HL-60/S4 (cell line): ENCODE data around the gene ZNF425.
"Not testable (repeated sequence)": the region's sequence is repeated elsewhere in the genome, so short reads cannot be mapped to it uniquely, and the experiment has no call there.

ENCODE experiments used
- in situ Hi-C: fragments of 300-500 bp; cut with MboI; formaldehyde crosslinking; loops from 2 replicates; pipeline ENCODE4 v1.14.3; 2022; ENCODE audit warnings: low sequenced_read_pairs

The ZNF425 gene

DNA sequence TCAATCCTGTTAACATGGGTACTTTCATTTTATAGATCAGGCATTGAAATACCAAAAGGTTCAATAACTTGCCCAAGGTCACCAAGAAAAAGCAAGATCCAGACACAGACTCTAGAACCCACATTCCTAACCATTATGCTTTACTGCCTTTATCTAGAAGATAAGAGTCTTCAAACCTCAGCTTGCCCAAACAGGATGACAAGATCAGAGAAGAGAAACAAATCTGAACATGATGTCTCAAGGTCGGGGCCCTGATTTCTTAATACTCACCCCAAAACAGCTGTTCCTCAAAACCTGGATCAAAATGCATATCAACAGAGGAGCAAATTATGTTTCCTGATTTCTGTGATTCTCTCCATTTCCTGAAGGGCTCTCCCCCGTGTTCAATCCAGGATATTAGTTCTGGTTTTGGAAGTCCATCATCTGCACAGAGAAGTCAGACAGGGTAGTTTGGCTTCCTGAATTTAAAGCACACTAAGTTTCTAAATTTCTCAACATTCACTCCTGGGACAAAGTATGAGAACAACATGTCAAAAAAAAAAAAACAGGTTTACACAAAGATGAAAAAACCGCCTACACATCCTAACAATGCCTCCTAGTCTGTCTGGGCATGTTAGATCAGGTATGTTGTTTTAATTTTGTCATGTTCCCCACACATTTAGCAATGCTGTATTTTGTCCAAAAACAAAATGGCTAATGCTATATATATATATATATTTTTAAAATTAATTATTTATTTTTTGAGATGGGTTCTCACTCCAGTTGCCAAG is 51.8 kb downstream of the ZNF425 start:
- in situ Hi-C loops = no loop called here

DNA sequence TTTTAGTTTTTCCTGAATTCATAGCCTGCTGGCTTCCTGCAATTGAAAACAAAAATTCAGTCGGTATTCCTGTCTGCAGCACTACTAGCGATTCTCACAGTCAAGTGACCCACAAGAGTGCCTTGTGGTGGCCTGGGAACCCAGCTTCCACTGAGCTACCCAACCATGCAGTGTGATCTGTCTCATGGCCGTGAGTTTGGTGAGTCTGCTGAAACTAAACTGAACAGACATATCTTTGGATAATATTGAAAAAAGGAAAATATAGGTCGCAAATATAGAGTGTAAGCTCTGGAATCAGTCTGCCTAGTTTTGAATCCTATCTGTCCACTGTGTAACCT is 53.7 kb downstream of the ZNF425 start:
- in situ Hi-C loops = no loop called here

DNA sequence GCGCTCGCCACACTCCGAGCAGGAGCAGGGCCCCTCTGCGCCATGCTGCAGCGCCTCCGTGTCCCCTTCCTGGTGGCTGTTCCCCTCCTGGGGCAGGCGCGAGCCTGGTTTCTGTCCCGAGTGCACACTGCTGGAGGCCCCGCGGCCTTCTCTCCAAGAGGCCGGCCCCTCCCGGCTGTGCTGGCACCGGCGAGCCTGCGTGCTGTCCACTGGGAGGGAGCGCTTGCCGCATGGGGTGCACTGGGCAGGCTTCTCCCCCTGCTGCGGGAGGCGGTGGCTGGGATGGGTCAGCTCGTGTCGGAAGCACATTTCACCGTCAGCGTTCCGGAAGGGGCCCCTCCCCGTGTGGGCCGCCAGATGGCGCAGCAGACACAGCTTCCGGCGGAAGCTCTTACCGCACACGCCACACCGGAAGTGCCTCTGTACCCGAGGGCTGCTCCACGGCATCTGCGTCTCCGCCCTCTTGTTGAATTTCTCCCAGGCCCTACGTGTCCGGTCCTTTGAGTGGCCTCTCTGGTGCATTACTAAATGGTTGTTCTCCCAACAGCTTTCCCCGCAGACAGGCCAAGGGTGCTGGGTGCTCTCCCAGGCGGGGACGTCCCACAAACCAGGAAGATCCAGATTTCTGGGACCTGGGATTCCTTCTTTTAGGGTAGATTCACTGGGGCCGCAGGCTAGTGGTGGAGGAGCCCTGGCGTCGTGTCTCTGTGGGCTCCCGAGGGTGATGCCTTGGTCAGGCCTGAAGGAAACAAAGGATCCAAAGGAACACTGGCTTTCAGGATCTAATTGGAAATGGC is 54.3 kb downstream of the ZNF425 start:
- in situ Hi-C loops = no loop called here

DNA sequence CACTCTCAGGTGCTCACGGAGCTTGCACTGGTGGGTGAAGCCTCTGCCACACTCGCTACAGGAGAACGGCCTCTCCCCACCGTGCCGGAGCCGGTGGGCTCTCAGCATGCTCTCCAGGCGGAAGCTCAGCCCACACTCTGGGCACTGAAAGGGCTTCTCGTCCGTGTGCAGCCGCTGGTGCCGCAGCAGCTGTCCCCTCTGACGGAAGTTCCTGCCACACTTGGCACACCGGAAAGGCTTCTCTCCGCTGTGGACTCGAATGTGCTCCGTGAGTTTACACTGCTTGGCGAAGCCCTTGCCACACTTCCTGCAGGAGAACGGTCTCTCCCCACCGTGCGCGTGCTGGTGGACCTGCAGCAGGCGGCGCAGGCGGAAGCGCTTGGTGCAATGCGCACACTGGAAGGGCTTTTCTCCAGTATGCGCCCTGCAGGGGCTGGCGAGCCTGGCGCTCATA is 54.9 kb downstream of the ZNF425 start:
- in situ Hi-C loops = no loop called here

DNA sequence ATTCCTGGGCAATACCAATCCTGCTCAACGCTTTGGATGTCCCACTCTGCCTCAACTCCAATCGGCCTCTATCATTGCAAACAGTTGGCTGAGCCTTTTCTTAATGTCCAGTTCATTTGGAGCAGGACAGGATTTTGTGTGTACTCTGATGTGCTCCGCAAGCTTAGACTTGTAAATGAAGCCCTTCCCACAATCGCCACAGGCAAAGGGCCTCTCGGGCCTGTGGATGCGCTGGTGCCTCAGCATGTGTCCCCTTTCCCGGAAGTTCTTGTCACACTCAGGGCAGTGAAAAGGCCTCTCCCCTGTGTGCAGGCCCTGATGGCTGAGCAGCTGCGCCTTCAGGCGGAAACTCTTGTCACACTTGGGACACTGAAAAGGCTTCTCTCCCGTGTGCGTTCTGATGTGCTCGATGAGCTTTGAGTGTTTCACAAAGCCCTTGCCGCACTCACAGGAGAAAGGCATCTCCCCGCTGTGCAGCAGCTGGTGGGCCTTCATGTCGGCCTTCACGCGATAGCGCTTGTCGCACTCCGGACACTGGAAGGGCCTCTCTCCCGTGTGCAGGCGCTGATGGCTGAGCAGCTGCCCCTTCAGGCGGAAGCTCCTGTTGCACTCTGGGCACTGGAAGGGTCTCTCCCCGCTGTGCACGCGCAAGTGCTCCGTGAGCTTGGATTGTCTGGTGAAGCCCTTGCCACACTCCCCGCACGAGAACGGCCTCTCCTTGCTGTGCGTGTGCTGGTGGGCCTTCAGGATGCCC is 55.6 kb downstream of the ZNF425 start:
- in situ Hi-C loops = no loop called here

DNA sequence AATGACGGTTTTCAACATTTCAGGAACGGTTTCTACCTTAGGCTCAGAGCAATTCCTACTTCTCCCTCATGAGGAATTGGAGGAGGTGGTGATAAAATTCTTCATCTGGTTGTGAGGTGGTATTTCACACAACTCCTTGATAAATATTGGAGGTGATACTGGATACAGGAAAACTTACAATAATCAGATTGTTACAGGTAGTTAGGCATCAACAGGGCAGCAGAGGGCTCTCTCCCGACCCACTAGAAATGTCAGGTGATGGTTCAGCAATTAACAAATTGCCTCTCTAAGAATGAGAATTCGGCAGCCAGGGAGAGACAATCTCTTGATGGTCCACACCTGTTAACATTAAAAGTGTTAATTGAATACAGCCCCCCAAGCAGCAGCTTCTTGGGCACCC is 58.3 kb downstream of the ZNF425 start:
- in situ Hi-C loops = no loop called here

DNA sequence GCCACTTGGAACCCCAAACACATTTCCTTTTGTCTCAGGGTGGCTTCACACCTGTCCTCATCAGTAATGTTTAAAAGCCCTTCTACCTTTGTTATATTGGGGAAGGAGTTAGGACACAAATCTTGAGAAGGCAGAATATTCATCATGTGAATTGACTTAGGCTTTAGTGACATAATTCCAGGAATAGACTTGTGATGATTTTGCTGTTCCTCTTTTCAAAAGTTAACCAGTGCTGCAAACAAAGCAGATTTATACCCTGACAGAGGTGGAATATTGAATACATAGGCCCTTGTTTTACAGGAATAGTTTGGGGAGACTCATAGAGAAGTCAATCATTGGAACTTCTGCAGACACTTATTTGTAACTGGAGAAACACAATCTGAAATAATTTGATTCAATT is 62.6 kb downstream of the ZNF425 start:
- in situ Hi-C loops = no loop called here

DNA sequence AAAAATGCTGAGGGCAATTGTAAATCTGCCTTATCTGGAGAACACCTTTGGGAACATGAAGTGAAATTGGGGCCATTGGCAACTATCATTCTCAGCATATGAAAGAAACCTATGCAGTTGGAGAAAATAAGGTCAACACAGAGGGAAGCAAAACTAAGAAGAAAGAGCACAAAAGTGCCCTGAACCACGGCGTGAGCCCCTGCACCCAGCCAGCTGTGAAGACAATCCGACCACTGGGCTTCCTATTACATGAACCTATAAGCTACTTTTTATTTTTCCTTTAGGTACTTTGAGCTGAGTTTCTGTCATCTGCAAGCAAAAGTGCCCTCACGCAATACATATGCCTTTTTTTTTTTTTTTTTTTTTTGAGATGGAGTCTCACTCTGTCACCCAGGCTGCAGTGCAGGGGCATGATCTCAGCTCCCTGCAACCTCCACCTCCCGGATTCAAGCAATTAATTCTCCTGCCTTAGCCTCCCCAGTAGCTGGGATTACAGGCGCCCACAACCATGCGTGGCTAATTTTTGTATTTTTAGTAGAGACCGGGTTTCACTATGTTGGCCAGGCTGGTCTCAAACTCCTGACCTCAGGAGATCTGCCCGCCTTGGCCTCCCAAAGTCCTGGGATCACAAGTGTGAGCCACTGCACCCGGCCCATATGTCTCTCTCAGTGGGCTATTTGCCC is 63.8 kb downstream of the ZNF425 start:
- in situ Hi-C loops = not testable (repeated sequence)

DNA sequence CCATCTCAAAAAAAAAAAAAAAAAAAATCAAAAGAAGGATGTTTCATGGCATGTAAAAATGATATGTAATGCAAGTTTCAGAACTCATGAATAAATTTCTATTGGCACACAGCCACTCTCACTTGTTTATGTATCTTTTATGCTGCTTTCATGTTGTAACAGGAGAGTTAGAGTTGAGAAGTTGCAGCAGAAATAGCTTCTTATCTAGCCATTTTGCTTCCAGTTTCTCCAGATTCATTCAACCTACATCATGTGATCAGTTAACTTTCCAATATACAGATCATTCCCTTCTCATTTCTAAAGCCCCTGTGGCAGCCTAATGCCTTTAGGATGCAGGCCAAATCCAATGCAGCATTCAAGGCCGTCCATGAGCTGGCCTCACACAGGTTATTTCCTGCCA is 66.0 kb downstream of the ZNF425 start:
- in situ Hi-C loops = no loop called here

DNA sequence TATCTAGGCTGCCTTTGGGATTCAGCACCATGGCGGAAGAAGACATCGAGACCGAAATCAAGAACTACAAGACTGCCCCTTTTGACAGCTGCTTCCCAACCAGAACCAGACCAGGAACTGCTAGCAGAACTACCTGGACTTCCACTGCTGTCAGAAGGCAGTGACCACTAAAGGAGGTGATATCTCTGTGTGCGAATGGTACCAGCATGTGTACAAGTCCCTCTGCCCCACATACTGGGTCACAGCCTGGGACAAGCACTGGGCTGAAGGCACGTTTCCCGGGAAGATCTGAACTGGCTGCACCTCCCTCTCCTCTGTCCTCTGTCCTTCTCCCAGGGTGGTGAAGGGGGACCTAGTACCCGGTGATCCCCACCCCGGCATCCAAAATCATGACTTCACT is 72.2 kb downstream of the ZNF425 start:
- in situ Hi-C loops = no loop called here

DNA sequence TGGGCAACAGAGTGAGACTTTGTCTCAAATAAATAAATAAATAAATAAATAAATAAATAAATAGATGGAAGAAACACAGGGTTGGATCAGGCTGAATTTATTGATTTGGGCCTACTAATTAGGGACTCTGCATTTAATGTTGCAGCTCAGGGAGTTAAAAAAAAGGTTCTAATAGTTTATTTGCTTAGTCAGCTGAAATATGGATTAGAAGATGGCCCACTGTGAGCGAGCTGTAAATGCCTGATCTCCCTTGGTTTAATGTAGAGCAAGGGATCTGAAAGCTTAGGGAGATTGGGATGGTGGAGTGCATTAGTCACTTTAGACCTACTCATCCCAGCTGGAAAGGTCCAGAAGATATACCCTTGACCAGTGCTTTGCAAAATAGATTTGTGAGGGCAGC is 72.7 kb downstream of the ZNF425 start:
- in situ Hi-C loops = no loop called here
